CMK (cell line): ENCODE results near the gene VPS13D.
"Not testable (repeated sequence)": the region's sequence is repeated elsewhere in the genome, so short reads cannot be mapped to it uniquely, and the experiment has no call there.

Source experiments
- DNase-seq: peaks from one replicate; pipeline ENCODE4 v3.0.0-alpha.2; 2010; ENCODE audit warnings: low read depth

The VPS13D gene

DNA sequence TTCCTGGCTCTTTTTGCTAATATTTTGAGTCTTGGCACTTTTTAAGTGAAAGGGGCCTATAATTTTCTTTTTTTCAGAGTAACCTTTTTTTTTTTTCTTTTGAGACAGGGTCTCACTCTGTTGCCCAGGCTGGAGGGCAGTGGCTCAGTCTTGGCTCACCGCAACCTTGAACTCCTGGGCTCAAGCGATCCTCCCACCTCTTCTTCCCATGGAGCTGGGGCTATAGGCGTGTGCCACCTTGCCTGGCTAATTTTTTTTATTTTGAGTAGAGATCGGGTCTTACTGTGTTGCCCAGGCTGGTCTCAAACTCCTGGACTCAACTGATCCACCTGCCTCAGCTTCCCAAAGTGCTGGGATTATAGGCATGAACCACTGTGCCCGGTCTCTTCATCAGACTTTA is 285.4 kb downstream of the VPS13D start:
- DNase-seq, result no peak

DNA sequence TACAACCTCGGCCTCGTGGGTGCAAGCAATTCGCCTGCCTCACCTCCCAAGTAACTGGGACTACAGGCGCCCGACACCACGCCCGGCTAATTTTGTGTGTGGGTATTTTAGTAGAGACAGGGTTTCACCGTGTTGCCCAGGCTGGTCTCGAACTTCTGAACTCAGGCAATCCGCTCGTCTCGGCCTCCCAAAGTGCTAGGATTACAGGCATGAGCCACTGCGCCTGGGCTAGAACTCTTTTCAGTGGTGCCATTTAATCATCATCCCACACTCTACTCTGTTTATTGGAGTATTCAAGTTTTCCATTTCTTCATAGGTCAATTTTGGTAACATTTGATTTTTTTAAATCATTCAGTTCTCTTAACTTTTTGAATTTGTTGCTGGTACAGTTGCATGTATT is 286.9 kb downstream of the VPS13D start:
- DNase-seq, result no peak

DNA sequence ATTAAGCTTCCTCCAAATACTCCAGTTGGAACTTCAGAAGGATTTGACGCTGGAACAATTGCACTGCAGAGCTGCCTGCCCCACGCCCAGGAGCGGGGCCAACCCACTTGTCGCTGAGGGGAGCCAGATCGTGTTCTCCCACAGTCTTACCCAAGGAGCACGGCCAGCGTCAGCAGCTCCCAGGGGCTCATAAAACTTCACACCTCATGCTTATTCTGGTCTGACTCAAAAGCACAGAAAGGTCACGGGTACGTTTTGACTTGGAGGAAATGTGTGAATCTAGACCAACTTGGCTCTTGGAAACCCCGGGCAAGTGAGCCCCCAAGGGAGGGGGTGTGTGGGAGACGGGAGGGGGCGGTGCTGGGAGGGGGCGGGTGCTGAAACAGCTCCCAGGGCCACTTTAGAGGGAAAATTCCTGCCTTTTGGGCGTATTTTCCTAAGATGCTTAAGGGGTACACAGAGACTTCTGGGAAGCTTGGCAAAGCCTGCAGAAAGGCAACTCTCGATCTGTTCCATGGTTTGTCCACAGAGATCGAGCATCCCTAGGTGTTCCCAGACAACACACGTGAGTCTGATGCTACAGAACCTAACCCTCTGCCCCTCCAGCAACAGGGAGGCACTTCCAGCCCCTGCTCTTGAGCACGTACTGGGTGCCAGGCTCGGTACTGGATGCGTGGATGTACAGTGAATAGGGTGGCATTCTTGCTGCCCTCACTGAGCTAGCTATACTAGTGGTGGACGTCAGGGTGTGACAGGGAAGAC is 289.3 kb downstream of the VPS13D start:
- DNase-seq, result no peak

DNA sequence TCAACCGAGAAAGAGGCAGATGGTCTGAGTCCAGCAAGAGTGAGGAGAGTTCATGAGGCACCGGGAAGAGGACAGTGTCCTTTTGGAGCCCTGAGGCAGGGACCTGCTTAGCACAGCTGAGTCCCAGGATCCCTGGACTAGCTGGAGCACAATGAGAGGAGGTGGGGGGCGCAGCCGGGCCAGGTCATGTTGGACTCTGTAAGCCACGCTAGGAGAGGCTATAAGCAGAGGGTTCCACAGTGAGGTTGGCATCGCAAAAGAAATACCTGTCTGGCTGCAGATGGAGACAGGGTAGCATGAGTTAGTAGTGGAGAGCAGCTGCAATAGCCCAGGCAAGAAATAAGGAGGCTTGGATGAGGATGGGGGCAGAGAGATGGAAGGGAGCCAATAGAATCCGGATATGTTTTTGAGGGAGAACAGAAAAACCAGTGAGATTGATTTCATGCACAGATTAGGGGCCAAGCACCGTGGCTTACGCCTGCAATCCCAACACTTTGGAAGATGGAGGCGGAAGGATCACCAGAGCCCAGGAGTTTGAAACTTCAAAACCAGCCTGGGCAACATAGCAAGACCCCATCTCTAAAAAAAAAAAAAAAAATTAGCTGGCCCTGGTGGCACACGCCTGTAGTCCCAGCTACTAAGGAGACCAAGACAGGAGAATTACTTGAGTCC is 290.0 kb downstream of the VPS13D start:
- no peak for DNase-seq

DNA sequence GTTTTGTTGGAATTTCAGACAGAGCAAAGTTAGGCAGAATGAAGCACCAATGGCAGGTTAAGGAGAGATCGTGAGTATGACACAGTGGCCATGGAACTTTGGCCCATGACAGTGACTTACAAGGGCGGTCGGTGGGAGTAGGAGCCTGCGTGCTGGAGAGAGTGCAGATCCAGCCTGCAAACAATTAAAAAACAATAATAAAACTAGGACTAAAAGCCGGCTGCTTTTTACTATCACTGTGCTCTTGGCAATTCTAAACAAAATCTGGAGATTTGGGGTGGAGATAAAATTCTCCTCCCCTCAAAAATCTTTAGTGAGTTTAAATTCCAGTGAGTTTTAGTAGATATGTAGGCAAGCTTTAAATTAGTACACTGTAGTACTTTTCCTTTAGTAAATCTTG is 291.3 kb downstream of the VPS13D start:
- no peak for DNase-seq

DNA sequence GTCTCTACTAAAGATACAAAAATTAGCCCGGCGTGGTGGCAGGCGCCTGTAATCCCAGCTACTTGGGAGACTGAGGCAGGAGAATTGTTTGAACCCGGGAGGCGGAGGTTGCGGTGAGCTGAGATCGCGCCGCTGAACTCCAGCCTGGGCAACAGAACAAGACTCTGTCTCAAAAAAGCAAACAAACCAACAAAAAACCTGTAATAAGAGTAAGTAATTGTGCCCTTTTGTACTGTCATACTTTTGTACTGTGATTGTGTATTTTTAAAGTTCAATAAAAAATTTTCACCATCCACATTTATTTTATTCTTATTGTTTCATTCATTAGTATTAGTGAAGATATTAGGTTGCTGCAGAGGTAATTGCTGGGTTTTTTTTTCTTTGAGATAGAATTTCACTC is 292.9 kb downstream of the VPS13D start:
- DNase-seq, result not testable (repeated sequence)

DNA sequence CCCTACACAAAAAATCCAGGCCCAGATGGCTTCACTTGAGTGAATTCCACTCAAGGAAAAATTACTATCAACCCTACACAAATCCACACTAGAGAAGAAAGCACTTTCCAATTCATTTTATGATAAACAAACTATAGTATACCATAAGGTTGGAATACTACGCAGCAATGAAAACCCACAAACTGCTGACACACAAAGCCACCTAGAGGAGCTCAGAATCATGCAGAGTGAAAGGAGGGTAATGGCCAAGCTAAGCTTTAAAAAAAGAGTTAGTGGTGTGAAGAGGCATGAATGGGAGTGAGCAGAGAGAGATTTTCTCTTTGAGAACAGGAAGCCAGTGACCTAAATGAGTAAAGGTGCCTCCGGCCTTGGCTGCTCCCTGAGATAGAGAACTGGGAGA is 294.4 kb downstream of the VPS13D start:
- DNase-seq, result no peak

DNA sequence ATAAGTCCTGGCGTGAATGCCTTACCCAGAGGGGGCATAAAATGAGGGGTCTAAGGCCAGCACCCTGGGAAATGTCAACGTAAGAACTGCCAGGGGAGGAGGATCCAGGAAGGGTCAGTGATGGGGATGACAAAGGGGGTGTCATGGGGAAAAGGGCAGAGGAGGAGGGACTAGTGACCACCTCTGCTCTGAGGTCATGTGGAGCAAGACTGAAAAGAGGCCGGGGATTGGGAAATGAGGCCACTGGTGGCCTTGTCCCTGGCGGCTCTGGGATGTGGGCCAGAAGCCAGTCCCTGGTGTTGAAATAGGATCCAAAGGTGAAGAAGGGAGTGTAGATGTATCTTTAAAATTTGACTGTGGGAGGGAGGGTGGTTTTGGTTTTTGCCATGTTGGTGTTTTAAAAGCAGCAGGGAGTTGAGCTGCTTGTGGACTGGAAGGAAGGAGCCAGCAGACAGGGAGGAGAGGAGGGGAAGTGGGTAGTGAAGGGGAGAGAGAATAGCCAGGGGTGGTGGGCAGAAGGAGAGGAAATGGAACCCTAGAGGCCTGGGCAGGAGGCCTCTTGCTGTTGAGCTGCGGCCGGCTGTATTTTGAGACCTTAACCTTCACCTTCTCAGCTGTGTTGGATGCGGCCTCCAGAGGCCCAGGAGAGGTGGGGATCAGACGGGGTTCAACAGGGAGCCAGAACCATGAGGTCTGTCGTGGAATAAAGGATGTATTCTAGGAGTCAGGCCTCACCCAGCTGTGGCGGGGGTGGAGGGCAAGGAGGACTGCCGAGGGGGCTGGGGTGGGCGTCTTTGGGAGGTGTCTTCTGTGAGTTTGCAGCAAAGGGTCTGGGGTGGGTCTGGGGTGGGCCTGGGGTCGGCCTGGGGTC is 295.7 kb downstream of the VPS13D start:
- DNase-seq, result no peak

DNA sequence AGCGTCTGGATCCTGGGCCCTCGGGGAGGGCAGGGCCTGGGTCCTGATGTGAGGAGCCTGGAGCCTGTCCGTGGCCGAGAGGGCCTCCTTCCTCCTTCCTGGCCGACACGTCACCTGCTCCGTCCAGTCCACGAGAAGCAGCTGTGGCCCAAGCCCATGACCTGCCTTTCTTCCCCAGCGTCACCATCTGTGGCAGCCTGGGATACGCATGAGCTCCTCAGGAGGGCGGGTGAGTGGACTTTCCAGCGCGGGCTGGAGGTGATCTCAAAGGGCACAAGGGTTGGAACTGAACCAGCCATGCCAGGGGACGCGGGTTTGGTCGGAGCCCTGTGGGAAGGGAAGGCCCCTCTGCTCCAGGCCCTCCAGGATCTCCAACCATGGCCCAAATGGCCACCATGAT is 297.7 kb downstream of the VPS13D start:
- DNase-seq, result no peak

DNA sequence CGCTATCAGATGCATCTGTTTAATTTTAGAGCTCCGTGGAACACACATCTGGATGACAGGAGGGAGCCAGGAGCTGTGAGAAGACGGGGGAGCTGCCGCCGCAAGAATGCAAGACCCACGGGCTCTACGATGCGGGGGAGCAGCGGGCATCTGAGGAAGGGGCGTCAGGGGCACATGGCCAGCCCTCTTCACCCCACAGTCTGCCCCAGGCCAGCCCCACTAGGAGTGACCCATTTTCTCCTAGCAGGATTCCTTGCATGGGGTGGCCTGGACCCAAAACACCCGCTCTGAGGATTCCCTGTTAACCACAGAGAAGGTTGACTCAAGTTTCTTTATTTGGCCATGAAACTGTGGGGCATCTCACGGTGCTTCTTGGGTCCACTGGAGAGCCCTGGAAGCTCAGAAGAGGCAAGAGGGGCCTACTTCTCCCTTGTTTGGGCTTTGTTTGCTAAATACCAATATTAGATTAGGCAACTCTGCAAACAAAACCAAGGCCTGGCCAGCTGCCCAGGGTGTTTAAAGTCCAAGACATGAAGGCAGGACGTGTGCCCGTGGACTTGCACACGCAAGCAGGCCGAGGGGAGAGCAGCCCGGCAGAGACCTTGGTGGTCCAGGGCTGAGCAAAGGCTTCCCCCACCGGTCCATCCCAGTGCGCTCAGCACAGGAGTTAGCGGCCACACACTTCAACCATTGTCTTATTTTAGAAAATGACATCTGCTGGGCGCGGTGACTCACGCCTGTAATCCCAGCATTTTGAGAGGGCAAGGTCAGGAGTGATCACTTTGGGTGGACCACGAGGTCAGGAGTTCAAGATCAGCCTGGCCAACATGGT is 298.4 kb downstream of the VPS13D start:
- no peak for DNase-seq

DNA sequence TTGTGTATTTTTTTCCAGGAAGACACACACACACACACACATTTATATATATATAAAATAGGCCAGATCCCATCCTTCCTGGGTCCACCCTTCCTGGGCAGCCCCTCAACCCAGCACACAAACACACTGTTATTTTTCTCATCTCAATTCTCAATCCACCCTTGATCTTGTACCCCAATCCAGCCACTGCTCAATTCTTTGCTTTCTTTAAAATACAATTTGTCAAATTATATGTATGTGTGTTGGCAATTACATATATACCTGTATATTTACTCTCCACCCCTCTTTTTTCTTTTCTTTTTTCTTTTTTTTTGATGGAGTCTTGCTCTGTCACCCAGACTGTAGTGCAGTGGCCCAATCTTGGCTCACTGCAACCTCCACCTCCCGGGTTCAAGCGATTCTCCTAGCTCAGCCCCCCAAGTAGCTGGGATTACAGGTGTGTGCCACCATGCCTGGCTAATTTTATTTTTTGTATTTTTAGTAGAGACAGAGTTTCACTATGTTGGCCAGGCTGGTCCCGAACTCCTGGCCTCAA is 299.9 kb downstream of the VPS13D start:
- DNase-seq, result no peak

DNA sequence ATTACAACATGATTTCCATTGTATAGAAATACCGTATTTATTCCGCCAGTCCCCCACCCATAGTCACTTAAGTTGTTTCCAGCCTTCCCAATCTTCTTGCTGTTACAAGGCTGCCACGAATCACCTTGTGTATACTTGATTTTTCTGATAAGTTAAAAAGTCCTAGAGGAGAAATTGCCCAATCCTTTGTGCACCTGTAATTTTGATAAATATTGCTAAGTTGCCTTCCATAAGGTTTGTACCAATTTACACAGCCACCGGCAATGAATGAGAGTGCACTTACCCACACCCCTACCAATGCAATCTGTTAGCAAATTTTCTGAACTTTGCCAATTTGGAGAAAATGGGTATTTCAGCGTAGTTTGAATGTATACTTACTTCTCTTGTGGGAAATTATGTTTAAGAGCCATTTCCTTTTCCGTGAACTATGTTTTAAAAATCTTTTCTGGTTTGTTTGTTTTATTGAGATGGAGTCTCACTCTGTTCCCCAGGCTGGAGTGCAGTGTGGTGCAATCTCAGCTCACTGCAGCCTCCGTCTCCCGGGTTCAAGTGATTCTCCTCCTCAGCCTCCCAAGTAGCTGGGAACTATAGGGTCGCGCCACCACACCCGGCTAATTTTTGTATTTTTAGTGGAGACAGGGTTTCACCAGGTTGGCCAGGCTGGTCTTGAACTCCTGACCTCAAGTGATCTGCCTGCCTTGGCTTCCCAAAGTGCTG is 300.8 kb downstream of the VPS13D start:
- DNase-seq, result no peak

DNA sequence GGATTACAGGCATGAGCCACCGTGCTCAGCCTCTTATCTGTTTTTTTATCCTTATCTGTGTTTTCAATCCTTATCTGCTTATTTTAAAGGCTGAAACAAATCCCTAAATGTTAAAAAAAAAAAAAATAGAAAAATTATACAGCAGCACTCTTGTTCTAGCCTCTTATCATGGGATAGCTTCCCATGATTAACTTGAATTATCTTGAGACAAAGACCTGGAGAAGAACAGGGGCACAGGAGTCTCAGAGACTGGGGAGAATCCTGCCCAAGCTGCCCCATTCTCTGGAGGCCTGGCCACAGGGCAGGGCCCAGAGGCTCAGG is 301.3 kb downstream of the VPS13D start:
- DNase-seq, result no peak

DNA sequence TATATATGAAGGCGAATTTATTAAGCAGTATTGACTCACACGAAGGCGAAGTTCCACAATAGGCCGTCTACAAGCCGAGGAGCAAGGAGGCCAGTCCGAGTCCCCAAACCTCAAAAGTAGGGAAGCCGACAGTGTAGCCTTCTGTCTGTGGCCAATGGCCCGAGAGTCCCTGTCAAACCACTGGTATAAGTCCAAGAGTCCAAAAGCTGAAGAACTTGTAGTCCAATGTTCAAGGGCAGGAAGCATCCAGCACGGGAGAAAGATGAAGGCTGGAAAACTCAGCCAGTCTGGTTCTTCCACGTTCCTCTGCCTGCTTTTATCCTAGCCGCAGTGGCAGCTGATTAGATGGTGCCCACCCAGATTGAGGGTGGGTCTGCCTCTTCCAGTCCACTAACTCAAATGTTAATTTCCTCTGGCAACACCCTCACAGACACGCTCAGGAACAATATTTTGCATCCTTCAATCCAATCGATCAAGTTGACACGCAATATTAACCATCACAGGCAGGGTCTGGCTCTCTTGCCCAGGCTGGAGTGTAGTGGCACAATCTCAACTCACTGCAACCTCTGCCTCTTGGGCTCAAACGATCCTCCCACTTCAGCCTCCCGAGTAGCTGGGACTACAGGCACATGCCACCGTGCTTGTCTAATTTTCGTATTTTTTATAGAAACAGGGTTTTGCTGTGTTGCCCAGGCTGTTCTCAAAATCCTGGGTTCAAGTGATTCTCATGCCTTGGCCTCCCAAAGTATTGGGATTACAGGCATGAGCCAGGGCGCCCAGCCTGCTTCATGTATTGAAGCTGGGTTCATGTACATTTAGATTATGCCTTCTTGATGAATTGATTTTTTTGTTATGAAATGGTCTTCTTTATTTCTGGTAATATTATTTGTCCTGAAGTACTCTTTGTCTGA is 302.8 kb downstream of the VPS13D start:
- DNase-seq, result no peak

DNA sequence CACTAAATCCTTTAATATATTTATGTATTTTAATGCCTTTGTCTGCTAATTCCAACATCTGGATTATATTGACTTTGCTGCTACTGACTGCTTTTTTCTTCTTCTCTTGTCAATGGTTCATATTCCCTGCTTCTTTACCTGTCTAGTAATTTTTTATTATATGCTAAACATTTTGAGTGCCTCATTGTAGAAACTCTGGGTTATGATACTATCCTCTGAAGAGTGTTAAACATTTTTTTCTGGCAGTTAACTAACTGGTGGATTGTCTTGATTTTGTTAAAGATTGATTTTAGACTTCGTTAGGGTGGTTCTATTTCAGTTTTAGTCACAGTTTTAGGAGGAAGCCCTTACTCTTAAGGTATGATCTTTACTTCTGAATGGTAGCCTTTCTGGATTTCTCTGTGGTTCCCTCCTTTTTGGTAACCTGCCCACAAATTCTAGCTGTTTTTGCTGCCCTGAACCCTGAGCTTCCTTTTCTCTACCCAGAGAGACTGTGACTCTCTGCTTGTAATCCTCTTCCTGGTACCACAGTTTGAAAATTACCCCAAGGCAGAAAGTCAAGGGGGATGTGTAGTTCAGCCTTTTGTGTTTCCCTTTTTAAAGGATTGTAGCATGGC is 306.3 kb downstream of the VPS13D start:
- no peak for DNase-seq

DNA sequence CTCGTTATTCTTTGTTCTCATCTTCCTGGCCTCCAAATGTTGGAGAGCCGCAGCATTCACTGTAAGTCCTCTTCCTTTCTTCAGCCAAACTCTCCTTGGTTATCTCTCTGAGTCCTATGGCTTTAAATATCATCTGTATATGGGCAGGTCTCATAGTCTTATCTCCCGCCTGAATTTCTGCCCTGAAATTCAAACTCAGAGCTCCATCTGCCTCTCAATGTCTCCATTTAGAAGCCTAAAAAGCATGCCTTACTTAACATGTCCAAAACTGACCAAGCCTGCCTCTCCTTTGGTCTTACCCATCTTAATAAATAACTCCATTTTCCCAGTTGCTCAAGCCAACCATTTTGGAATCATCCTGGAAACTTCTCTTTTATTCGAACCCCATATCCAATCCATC is 307.5 kb downstream of the VPS13D start:
- DNase-seq, result no peak

DNA sequence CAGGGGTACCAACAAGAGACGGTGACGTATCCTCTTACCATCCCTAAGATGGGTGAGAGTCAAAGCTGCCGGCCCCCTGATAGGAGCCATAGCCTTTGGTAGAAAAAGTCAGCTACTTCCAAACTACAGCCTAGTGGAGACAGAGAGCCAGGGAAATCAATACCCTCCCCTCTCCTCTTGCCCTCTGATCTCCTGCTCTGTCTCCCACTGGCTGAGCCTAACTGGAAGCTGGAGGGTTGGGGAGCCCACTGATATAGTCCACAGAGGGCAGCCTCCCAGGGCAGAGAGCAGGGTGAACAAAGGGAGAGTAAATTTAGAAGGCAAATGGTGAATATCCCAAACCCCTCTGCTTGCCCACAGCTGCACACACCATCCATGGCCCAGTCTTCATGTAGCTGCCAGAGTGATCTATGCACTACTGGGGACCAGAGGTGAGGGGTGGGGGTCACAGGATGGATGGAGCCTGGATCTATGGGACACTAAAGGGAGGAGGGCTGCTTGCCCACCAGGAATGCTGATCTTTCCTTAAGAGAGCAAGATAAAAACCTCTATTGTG is 308.2 kb downstream of the VPS13D start:
- no peak for DNase-seq

DNA sequence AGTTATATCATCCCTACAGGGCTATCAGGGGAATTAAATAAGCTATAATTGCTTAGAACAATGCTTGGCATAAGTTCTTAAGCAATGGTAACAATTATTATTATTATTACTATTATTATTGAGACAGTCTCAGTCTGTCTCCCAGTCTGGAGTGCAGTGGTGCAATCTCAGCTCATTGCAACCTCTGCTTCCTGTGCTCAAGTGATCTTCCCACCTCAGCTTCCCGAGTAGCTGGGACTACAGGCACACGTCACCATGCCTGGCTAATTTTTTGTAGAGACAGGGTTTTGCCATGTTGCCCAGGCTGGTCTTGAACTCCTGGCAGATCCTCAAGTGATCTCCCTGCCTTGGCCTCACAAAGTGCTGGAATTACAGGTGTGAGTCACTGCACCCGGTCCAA is 308.7 kb downstream of the VPS13D start:
- not testable (repeated sequence) for DNase-seq

DNA sequence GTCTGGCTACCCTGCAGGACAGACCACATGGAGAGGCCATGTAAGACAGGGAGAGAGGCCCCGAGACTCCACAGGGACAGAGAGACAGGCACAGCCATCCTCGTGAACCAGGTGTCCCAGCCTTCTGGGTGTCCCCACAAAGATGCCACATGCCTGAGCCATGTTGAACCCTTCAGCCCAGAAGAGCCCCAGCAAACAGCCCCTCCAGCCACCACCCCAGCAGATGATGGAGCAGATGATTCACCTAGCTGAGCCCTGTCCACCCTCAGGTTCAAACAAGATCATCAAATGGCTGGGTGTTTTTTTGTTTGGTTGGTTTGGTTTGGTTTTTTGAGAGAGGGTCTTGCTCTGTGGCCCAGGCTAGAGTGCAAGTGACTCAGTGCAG is 309.5 kb downstream of the VPS13D start:
- DNase-seq, result no peak
